H1 (cell line): Measurements from ENCODE around the gene SCAP. TPM values are rescaled to one million over a fixed set of nuclear protein-coding genes. Genes with fewer than 3 reads are reported as not detected.

ENCODE experiments used
- CTCF ChIA-PET: fragments of 300-600 bp; sonication (Branson Sonifier 250); formaldehyde crosslinking; loops from one replicate; lab custom pipeline; 2021; ENCODE audit not compliant: partially characterized antibody; lab: Charles Lee
- POLR2A ChIA-PET: fragments of 300-600 bp; sonication (Branson Sonifier 250); formaldehyde crosslinking; loops from one replicate; lab custom pipeline; 2021; ENCODE audit warnings: inconsistent platforms; ENCODE audit not compliant: partially characterized antibody; lab: Charles Lee
- DNase-seq, 2 experiments: peaks; one replicate each; pipeline versions ENCODE4 v3.0.0 to v3.0.0-alpha.2; 2010 to 2022; ENCODE audit warnings: low spot score in 2 of 2, low read depth in 1 of 2, mixed read lengths in 1 of 2
- FAIRE-seq: peaks from 2 replicates; lab custom pipeline; 2011; peaks lifted over from hg19 to GRCh38; lab: Jason Lieb, UNC
- H2AFZ ChIP-seq: 2 replicates; pipeline ENCODE4 v1.8.1; 2012; ENCODE audit warnings: low read length, inconsistent platforms
- H2AK5ac ChIP-seq: 2 replicates; pipeline ENCODE4 v1.6.1; 2013; ENCODE audit warnings: low read depth, low read length
- H2BK120ac ChIP-seq: replicated peaks from 2 replicates; pipeline ENCODE3; 2013; ENCODE audit warnings: low read depth, low read length, inconsistent platforms
- H2BK12ac ChIP-seq: 2 replicates; pipeline ENCODE4 v1.6.1; 2013; ENCODE audit warnings: low read depth, low read length
- H2BK15ac ChIP-seq: 2 replicates; pipeline ENCODE4 v1.6.1; 2013; ENCODE audit warnings: low read length
- H2BK20ac ChIP-seq: 2 replicates; pipeline ENCODE4 v1.6.1; 2013; ENCODE audit warnings: low read length
- H2BK5ac ChIP-seq: 2 replicates; pipeline ENCODE4 v1.6.1; 2013; ENCODE audit warnings: low read depth, low read length
- H3K14ac ChIP-seq: 2 replicates; pipeline ENCODE4 v1.6.1; 2013; ENCODE audit warnings: inconsistent platforms; ENCODE audit not compliant: insufficient read length
- H3K18ac ChIP-seq: 2 replicates; pipeline ENCODE4 v1.6.1; 2013; ENCODE audit warnings: low read length; ENCODE audit errors: extremely low read depth
- H3K23ac ChIP-seq: 2 replicates; pipeline ENCODE4 v1.6.1; 2013; ENCODE audit warnings: inconsistent platforms; ENCODE audit not compliant: insufficient read length
- H3K23me2 ChIP-seq: 2 replicates; pipeline ENCODE4 v1.6.1; 2013; ENCODE audit warnings: low read depth, low read length
- H3K27ac ChIP-seq: 2 replicates; pipeline ENCODE4 v1.6.1; 2011; ENCODE audit warnings: low read depth, low read length, inconsistent platforms
- H3K27me3 ChIP-seq, 4 experiments: replicated peaks in 1 of 4; 1 replicate in 1 of 4; 2 replicates in 3 of 4; pipeline versions ENCODE4 v1.6.1 to v1.8.1; 2011 to 2013; ENCODE audit warnings: low read length in 3 of 4, mild to moderate bottlenecking in 3 of 4, inconsistent platforms in 2 of 4, mixed read lengths in 2 of 4, moderate library complexity in 1 of 4; ENCODE audit not compliant: control insufficient read depth in 3 of 4, insufficient read depth in 3 of 4; ENCODE audit errors: extremely low read depth in 1 of 4
- H3K36me3 ChIP-seq, 4 experiments: 2 replicates each; pipeline versions ENCODE4 v1.6.1 to v1.8.1; 2011 to 2013; ENCODE audit warnings: mild to moderate bottlenecking in 4 of 4, low read length in 3 of 4, moderate library complexity in 2 of 4, control low read depth in 1 of 4, inconsistent platforms in 1 of 4; ENCODE audit not compliant: insufficient read depth in 4 of 4, control insufficient read depth in 2 of 4
- H3K4ac ChIP-seq: replicated peaks from 2 replicates; pipeline ENCODE3; 2013; ENCODE audit warnings: low read length, low read depth, mixed read lengths, inconsistent platforms; ENCODE audit not compliant: insufficient read length
- H3K4me1 ChIP-seq, 4 experiments: replicated peaks in 1 of 4; 1 replicate in 1 of 4; 2 replicates in 3 of 4; pipeline versions ENCODE4 v1.6.1 to v1.8.1; 2011 to 2013; ENCODE audit warnings: low read length in 3 of 4, inconsistent platforms in 2 of 4, mixed read lengths in 1 of 4; ENCODE audit not compliant: insufficient read depth in 4 of 4, control insufficient read depth in 3 of 4
- H3K4me2 ChIP-seq, 2 experiments: 2 replicates each; pipeline versions ENCODE4 v1.6.1 to v1.8.1; 2011 to 2013; ENCODE audit warnings: low read depth in 2 of 2, low read length in 2 of 2, control low read depth in 1 of 2, inconsistent platforms in 1 of 2, mild to moderate bottlenecking in 1 of 2; ENCODE audit not compliant: insufficient read depth in 1 of 2
- H3K4me3 ChIP-seq, 4 experiments: fragments of 200-600, 300-600 bp in 1 of 4; sonication (generic), shearing (Covaris generic), sonication (Bioruptor Twin) in 1 of 4; 2 replicates each; pipeline versions ENCODE4 v1.5.1 to v1.8.1; 2011 to 2016; ENCODE audit warnings: low read length in 4 of 4, low read depth in 3 of 4, control low read depth in 2 of 4, inconsistent platforms in 2 of 4, mild to moderate bottlenecking in 2 of 4, mixed read lengths in 1 of 4, moderate library complexity in 1 of 4; ENCODE audit not compliant: insufficient read depth in 2 of 4; ENCODE audit errors: extremely low read depth in 1 of 4
- H3K56ac ChIP-seq: replicated peaks from 2 replicates; pipeline ENCODE3; 2013; ENCODE audit warnings: low read depth, mild to moderate bottlenecking, mixed read lengths, low read length, inconsistent platforms; ENCODE audit not compliant: insufficient read length
- H3K79me1 ChIP-seq: 2 replicates; pipeline ENCODE4 v1.6.1; 2013; ENCODE audit warnings: low read depth, low read length, control low read depth
- H3K79me2 ChIP-seq, 2 experiments: 2 replicates each; pipeline versions ENCODE4 v1.6.1 to v1.8.1; 2012 to 2013; ENCODE audit warnings: low read length in 2 of 2, mild to moderate bottlenecking in 2 of 2, inconsistent platforms in 1 of 2; ENCODE audit not compliant: insufficient read depth in 2 of 2, control insufficient read depth in 1 of 2
- H3K9ac ChIP-seq, 4 experiments: replicated peaks in 1 of 4; 1 replicate in 1 of 4; 2 replicates in 3 of 4; pipeline versions ENCODE4 v1.6.1 to v1.8.1; 2011 to 2013; ENCODE audit warnings: low read depth in 3 of 4, low read length in 3 of 4, control low read depth in 2 of 4, mild to moderate bottlenecking in 2 of 4, moderate library complexity in 2 of 4, inconsistent platforms in 1 of 4; ENCODE audit errors: extremely low read depth in 1 of 4
- H3K9me3 ChIP-seq, 2 experiments: 2 replicates each; pipeline versions ENCODE4 v1.6.1 to v1.8.1; 2012 to 2013; ENCODE audit warnings: mild to moderate bottlenecking in 2 of 2, moderate library complexity in 2 of 2, control low read depth in 1 of 2, inconsistent platforms in 1 of 2, low read depth in 1 of 2, low read length in 1 of 2, mixed read lengths in 1 of 2; ENCODE audit not compliant: insufficient read depth in 2 of 2
- H4K20me1 ChIP-seq, 2 experiments: replicated peaks in 1 of 2; 2 replicates each; pipeline versions ENCODE3 to v1.8.1; 2011 to 2013; ENCODE audit warnings: inconsistent platforms in 2 of 2, low read length in 2 of 2, mild to moderate bottlenecking in 1 of 2; ENCODE audit not compliant: insufficient read depth in 2 of 2, control insufficient read depth in 1 of 2
- H4K5ac ChIP-seq: 2 replicates; pipeline ENCODE4 v1.6.1; 2013; ENCODE audit warnings: low read length, low read depth, mixed read lengths, inconsistent platforms; ENCODE audit not compliant: insufficient read length
- H4K8ac ChIP-seq: 2 replicates; pipeline ENCODE4 v1.8.0; 2013; ENCODE audit warnings: mild to moderate bottlenecking, moderate library complexity, low read length, inconsistent platforms; ENCODE audit not compliant: insufficient read depth; ENCODE audit errors: extremely low read depth
- H4K91ac ChIP-seq: replicated peaks from 2 replicates; pipeline ENCODE3; 2013; ENCODE audit warnings: low read length, mixed read lengths, inconsistent platforms; ENCODE audit not compliant: insufficient read length
- CEBPB ChIP-seq: IDR thresholded peaks from 2 replicates; pipeline ENCODE4 v1.6.1; 2012; ENCODE audit warnings: low read depth, low read length
- RFX5 ChIP-seq: IDR thresholded peaks from 2 replicates; pipeline ENCODE4 v1.6.1; 2011; ENCODE audit warnings: low read depth, low read length, improper control_type of control experiment, borderline replicate concordance
- YY1 ChIP-seq: IDR thresholded peaks from 2 replicates; pipeline ENCODE4 v1.6.1; 2011; ENCODE audit warnings: low read depth, mild to moderate bottlenecking, low read length
- WGBS, 2 experiments: shearing (Covaris generic) in 1 of 2; methylation state at CpG; one replicate each; pipeline versions ENCODE4 v1.1.6 to v1.1.7; 2013 to 2015; ENCODE audit warnings: low lambda C conversion rate in 2 of 2, mixed read lengths in 2 of 2, inconsistent platforms in 1 of 2, low coverage in 1 of 2, missing lambda C conversion rate in 1 of 2; ENCODE audit not compliant: insufficient replicate concordance in 2 of 2, insufficient coverage in 1 of 2, insufficient read length in 1 of 2; ENCODE audit errors: extremely low coverage in 1 of 2, missing lambda C conversion rate in 1 of 2; 5-methylcytosine and 5-hydroxymethylcytosine counted together
- polyA plus RNA-seq, 7 experiments: library from polyadenylated mRNA; depleted of rRNA in 3 of 7; stranded (reverse) in 5 of 7; unstranded in 2 of 7; fragments of >200 nt in 5 of 7; fragments of 200-250 nt in 2 of 7; gene quantifications; 1 replicate in 5 of 7; 2 replicates in 1 of 7; 4 replicates in 1 of 7; pipeline versions ENCODE4 v1.2.1 to v1.2.3, GENCODE V29; 2011 to 2013; ENCODE audit warnings: missing spikeins in 2 of 7, mixed read lengths in 2 of 7
- total RNA-seq: library from RNA; stranded (reverse); fragmentation: NEBNext Ultra II Directional; extraction: Animal tissue kit (Norgen Biotek cat#: 25700); gene quantifications from 2 replicates; pipeline ENCODE4 v1.2.1, GENCODE V29; 2021

The SCAP gene
- total and polyA plus RNA-seq, 2 of the 8 experiments (the other 6 are each of a cell fraction or from before 2014, with no cell fraction given) = 74.0 to 114 TPM

DNA sequence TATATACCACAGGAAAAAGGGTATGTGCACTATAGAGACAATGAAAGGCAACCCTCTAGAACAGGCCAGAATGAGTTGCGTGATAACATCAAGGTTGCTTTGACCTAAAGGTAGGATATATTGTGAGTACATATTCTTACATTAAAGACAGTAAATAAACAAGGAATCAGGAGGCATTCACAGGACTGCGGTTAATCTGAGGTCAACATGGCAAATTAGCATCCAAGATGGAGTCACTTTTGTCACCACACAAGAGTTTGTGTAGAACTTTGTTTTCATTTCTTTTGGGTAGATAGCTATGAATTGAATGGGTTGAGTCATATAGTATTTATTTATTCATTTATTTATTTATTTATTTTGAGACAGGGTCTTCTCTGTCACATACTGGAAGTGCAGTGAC lies 11.5 kb upstream of the SCAP start:
- H3K23ac ChIP-seq = no peak overlapping the region
- no peaks in the 10 kb centered on the region for H3K27me3 ChIP-seq
- H3K4me2 ChIP-seq = no peak overlapping the region
- H3K9me3 ChIP-seq = no peaks in the 10 kb centered on the region
- ChIA-PET POLR2A (interaction anchor here (1.5 to 5.1 kb wide), 3 partner anchors 9 to 34 kb away, joined by 4 to 23 read pairs (median 13); no protein-coding TSS in a partner anchor), CTCF (interaction anchor here (1.5 to 1.8 kb wide), 3 partner anchors 11 to 66 kb away, joined by 3 to 6 read pairs (median 4); no protein-coding TSS in a partner anchor)
- H3K4me1 ChIP-seq = peaks cover 1 to 3% (median 2%) of the 10 kb centered on the region in 4 experiments; a peak in 4 of 7 replicates
- no peak overlapping the region for H4K91ac ChIP-seq
- H2BK5ac ChIP-seq = no peak overlapping the region
- no peak overlapping the region for H2BK120ac ChIP-seq
- no peak overlapping the region for H3K18ac ChIP-seq
- H4K8ac ChIP-seq = no peak overlapping the region
- no peaks in the 10 kb centered on the region for H3K23me2 ChIP-seq
- TF ChIP-seq CEBPB = no peak
- TF ChIP-seq RFX5 = no peak
- no peak for TF ChIP-seq YY1
- H3K56ac ChIP-seq = no peak overlapping the region
- H3K4ac ChIP-seq = no peak overlapping the region
- FAIRE-seq = no peak
- WGBS, 2 experiments = 100% methylated on average over 2 of the region's 2 CpGs; no CpG with 5 or more reads in 1 of the 2 experiments
- H4K5ac ChIP-seq = no peak overlapping the region
- no peaks in the 10 kb centered on the region for H3K79me2 ChIP-seq
- no peak overlapping the region for H2BK15ac ChIP-seq
- H3K9ac ChIP-seq = no peak overlapping the region
- no peaks in the 10 kb centered on the region for H3K79me1 ChIP-seq
- H4K20me1 ChIP-seq = no peaks in the 10 kb centered on the region
- H2BK12ac ChIP-seq = no peak overlapping the region
- H2BK20ac ChIP-seq = no peak overlapping the region
- H2AK5ac ChIP-seq = no peak overlapping the region
- no peak overlapping the region for H3K4me3 ChIP-seq
- DNase-seq = no peak
- H2AFZ ChIP-seq = no peak overlapping the region
- no peaks in the 10 kb centered on the region; a peak in 1 of 8 replicates for H3K36me3 ChIP-seq
- no peak overlapping the region for H3K14ac ChIP-seq
- no peak overlapping the region for H3K27ac ChIP-seq
